Glomerular visceral epithelial cell (primary cell): ENCODE data around the gene RNASE1.
"Not testable (repeated sequence)": the region's sequence is repeated elsewhere in the genome, so short reads cannot be mapped to it uniquely, and the experiment has no call there.

ENCODE experiments used
- DNase-seq: peaks from one replicate; pipeline ENCODE4 v3.0.0-alpha.2; 2016; ENCODE audit errors: extremely low spot score

Gene RNASE1

DNA sequence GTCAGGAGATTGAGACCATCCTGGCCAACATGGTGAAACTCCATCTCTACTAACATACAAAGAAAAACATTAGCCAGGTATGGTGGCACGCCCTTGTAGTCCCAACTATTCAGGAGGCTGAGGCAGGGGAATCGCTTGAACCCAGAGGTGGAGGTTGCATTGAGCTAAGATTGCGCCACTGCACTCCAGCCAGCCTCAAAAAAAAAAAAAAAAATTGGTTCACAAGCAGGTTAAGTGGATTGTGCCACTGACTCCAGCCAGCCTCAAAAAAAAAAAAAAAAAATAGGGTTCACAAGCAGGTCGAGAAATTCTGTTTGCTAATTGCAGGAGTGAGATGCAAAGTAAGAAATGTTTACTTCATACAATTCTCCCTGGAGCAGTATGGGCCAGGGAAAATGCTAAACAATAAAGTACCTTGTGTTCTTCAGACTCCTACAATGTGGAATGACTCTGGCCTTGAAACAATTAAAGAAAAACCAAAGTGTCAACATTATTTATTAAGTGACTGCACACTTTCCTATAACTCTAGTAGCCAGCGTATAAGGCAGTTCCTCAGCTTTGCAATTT lies 28.3 kb downstream of the RNASE1 start:
- no peak for DNase-seq

GRCh38 chr14:20772650-20773049 lies 30.0 kb downstream of the RNASE1 start:
- no peak for DNase-seq

DNA sequence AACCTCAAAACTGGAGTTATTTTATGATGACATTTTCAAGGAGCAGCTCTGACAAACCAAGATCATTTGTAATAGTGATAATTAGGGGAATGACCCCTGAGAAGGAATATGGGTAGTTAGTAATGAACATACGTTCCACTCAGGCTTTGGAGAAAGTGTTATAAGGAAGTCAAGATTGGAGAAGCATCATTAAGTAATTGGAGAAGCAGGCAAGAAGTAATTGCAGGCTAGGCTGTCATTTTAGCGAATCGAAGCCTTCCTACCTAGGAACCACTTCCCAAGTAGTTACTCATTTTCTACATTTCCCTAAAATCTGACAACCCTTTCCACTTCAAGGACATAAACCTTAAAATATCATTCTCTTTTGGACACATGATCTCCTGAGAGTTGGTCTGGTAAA lies 33.2 kb downstream of the RNASE1 start:
- no peak for DNase-seq

DNA sequence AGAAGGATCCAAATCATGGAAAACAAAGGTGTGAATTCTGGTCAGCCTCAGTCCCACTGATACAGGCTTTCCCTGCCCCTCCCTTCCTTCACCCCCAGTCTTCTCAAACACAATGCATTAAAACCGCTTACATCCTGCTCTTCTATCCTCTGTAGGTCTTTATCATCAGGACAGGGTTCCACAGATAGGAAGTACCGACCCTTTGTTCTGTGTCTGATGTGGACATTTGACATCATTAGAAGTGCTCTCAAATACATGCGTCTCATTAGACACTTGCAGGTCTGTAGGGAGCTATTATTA lies 34.1 kb downstream of the RNASE1 start:
- DNase-seq, result no peak

GRCh38 chr14:20760950-20761349 lies 41.7 kb downstream of the RNASE1 start:
- DNase-seq, result no peak

- not testable (repeated sequence) for DNase-seq
These were observed 43.2 kb downstream of the RNASE1 start for GRCh38 chr14:20759465-20759864.

- no peak for DNase-seq
These were observed 44.7 kb downstream of the RNASE1 start for GRCh38 chr14:20757965-20758364.

DNA sequence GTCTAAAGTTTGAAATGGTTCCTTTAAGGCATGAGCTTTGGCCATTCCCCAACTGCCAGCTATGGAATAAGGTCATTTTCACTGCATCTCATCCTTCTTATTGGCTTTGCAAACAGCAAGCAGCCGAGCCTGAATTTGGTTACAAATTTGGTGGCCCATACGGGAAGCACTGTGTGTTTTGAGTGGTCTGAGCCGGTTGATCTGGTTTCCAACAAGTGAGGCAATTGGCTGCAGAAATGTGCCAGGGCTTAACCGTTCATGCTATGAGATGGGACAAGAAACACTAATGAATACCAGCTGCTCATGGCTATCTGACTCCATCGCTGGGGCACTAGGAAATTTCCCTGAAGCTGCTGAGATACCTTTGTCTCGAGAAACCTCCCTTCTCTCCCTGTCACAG lies 47.6 kb downstream of the RNASE1 start:
- DNase-seq, result no peak

DNA sequence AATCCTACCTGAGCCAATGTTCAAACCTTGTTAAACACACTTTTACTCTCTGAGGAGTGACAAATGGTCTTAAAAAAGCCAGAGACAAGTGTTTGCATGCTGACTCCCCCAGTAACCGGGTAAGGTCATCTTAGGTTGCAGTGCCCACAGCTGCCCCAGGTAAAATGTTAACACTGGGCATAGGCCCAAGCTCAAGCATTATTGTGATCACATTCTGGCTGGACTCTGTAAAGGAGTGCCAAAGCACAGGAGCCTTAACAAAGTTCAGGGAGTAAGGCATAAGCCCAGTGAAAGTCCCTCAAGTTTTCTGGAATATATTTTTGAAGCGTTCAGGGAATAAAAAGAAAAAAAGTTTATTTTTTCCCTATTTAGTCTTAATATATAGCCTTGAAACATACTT lies 48.3 kb downstream of the RNASE1 start:
- DNase-seq, result no peak

GRCh38 chr14:20751963-20752562 lies 50.6 kb downstream of the RNASE1 start:
- DNase-seq, result peak; percentile 1
